Measurements from ENCODE around the gene TTLL11.

The TTLL11 gene

DNA sequence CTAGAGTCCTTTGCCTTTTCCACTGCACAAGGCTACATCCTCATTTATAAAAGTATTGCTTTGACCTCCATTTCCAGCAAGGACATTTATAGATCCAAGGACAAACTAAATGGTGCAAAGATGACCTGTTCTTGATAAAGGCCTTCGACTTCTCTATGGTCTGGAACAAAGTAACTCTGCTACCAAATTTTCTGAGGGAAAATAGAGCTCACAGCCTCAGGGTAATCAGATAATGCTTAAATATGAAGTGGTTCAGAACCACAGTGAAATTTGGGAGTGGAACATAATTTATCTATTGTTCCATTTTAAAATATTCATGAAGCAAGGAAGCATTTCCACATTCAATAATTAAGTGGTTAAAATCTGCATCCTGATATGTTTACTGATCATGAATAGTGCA is 137.5 kb downstream of the TTLL11 start:
- no peak overlapping the region for H3K27ac ChIP-seq (ENCODE audit: low read depth, low read length)
- TF ChIP-seq EZH2phosphoT487 (IDR thresholded peaks at IDR 0.05; ENCODE audit: borderline replicate concordance, low read length): no peak
- TF ChIP-seq, protein P1, sequence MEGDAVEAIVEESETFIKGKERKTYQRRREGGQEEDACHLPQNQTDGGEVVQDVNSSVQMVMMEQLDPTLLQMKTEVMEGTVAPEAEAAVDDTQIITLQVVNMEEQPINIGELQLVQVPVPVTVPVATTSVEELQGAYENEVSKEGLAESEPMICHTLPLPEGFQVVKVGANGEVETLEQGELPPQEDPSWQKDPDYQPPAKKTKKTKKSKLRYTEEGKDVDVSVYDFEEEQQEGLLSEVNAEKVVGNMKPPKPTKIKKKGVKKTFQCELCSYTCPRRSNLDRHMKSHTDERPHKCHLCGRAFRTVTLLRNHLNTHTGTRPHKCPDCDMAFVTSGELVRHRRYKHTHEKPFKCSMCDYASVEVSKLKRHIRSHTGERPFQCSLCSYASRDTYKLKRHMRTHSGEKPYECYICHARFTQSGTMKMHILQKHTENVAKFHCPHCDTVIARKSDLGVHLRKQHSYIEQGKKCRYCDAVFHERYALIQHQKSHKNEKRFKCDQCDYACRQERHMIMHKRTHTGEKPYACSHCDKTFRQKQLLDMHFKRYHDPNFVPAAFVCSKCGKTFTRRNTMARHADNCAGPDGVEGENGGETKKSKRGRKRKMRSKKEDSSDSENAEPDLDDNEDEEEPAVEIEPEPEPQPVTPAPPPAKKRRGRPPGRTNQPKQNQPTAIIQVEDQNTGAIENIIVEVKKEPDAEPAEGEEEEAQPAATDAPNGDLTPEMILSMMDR (IDR thresholded peaks at IDR 0.05; ENCODE audit: low read depth, low read length, poor library complexity, severe bottlenecking): no peak
- H3K9me3 ChIP-seq (ENCODE audit: control insufficient read depth, insufficient read depth, low read length): no peaks in the 10 kb centered on the region
- no peaks in the 10 kb centered on the region for H3K36me3 ChIP-seq (ENCODE audit: control insufficient read depth, low read length)
- 0 out of 2 replicates have a peak, but pooled peaks cover 2% of the 10 kb centered on the region for H3F3A ChIP-seq (ENCODE audit: control insufficient read depth, insufficient read depth)
- H3K9me2 ChIP-seq (replicated peaks; ENCODE audit: control insufficient read depth, low read length): no peaks in the 10 kb centered on the region
- H3K27me3 ChIP-seq (ENCODE audit: control insufficient read depth, low read length): no peaks in the 10 kb centered on the region
- H3K4me2 ChIP-seq (ENCODE audit: low read length): no peak overlapping the region
- H3K79me2 ChIP-seq (ENCODE audit: control insufficient read depth, low read length): no peaks in the 10 kb centered on the region
- peaks cover 29% of the 10 kb centered on the region for H3K4me1 ChIP-seq (ENCODE audit: control insufficient read depth, low read length)
- no peaks in the 10 kb centered on the region for H4K20me1 ChIP-seq (ENCODE audit: control insufficient read depth, insufficient read depth, low read depth, low read length)
- no peak overlapping the region for H3K4me3 ChIP-seq (ENCODE audit: low read length)

DNA sequence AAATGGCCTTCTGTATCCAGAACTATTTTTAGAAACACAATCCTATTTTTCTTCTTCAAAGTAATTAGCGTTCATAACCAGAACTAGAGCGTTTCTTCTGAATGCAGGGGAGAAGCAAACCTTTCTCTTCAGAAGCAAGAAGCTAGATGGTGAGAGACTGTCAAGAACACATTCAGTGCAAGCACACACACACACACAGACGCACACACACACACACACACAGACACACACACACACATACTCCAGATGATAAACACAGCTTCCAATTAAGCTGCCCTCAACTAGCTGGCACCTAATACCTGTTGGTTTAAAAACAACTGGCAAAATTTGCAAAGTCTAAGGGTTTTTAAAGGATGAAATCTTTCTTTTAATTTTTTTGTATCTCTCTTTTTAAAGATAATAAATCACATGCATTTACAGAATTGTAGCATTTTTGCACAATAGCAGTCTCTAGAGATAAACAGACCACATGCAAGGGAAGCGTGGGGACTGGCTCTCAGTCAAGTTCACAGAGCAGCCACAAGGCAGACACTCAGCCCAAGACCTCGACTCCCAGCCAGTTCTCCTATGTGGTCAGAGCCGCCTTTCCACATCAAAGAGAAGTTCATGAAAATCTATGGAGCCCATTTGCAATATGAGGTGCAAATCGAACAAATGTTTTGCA is 138.5 kb downstream of the TTLL11 start:
- no peak overlapping the region for H3K4me2 ChIP-seq (ENCODE audit: low read length)
- no peaks in the 10 kb centered on the region for H3K36me3 ChIP-seq (ENCODE audit: control insufficient read depth, low read length)
- H3K27me3 ChIP-seq (ENCODE audit: control insufficient read depth, low read length): no peaks in the 10 kb centered on the region
- H3K79me2 ChIP-seq (ENCODE audit: control insufficient read depth, low read length): no peaks in the 10 kb centered on the region
- H4K20me1 ChIP-seq (ENCODE audit: control insufficient read depth, insufficient read depth, low read depth, low read length): no peaks in the 10 kb centered on the region
- no peak overlapping the region for H3K27ac ChIP-seq (ENCODE audit: low read depth, low read length)
- TF ChIP-seq EZH2phosphoT487 (IDR thresholded peaks at IDR 0.05; ENCODE audit: borderline replicate concordance, low read length): no peak
- H3K9me2 ChIP-seq (replicated peaks; ENCODE audit: control insufficient read depth, low read length): no peaks in the 10 kb centered on the region
- no peak overlapping the region for H3K4me3 ChIP-seq (ENCODE audit: low read length)
- no peaks in the 10 kb centered on the region for H3K9me3 ChIP-seq (ENCODE audit: control insufficient read depth, insufficient read depth, low read length)
- H3F3A ChIP-seq (ENCODE audit: control insufficient read depth, insufficient read depth): 0 out of 2 replicates have a peak, but pooled peaks cover 2% of the 10 kb centered on the region
- H3K4me1 ChIP-seq (ENCODE audit: control insufficient read depth, low read length): peaks cover 38% of the 10 kb centered on the region

DNA sequence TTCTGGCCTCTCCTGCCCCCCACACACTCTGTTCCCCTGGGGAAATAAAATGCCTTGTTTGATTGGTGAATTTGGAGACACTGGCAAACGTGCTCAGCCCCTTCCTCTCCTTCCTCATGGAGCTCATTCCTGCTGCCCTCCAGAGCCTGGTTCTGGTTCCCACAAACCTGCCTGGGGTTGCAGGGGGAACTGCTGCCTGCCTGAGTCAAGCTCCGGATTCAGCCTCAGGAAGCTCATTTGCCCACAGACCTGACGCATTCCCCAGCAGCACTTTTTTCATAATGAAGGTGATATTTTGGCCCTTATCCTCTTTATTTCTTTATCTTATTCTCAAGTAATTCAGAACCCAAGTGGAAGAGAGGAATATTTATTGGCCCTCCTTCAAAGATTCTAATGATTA is 140.5 kb downstream of the TTLL11 start:
- no peaks in the 10 kb centered on the region for H4K20me1 ChIP-seq (ENCODE audit: control insufficient read depth, insufficient read depth, low read depth, low read length)
- H3K4me3 ChIP-seq (ENCODE audit: low read length): no peak overlapping the region
- no peak overlapping the region for H3K4me2 ChIP-seq (ENCODE audit: low read length)
- no peaks in the 10 kb centered on the region for H3K9me2 ChIP-seq (replicated peaks; ENCODE audit: control insufficient read depth, low read length)
- no peaks in the 10 kb centered on the region for H3K27me3 ChIP-seq (ENCODE audit: control insufficient read depth, low read length)
- no peak overlapping the region for H3K27ac ChIP-seq (ENCODE audit: low read depth, low read length)
- no peaks in the 10 kb centered on the region for H3K79me2 ChIP-seq (ENCODE audit: control insufficient read depth, low read length)
- peaks cover 56% of the 10 kb centered on the region for H3K4me1 ChIP-seq (ENCODE audit: control insufficient read depth, low read length)
- H3K9me3 ChIP-seq (ENCODE audit: control insufficient read depth, insufficient read depth, low read length): no peaks in the 10 kb centered on the region
- H3K36me3 ChIP-seq (ENCODE audit: control insufficient read depth, low read length): no peaks in the 10 kb centered on the region
- TF ChIP-seq EZH2phosphoT487 (IDR thresholded peaks at IDR 0.05; ENCODE audit: borderline replicate concordance, low read length): no peak
- H3F3A ChIP-seq (ENCODE audit: control insufficient read depth, insufficient read depth): peaks cover 9% of the 10 kb centered on the region

DNA sequence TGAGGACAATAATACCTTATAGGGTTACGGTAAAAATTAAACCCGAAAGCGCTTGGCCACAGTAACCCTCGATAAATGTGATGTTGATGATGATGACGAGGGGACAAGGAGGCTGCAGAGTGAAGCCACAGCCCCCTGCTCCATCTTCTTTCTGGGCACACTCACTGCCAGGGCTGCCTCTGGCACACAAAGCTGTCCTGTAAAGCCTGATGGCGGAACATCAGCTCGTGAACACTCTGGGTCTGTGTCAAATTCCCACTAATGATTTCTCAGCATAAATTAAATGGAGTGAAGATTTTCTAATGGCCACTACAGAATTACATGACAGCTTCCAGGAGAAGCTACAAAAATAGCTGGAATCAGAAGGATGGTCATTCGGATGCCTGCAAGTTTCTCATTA is 142.2 kb downstream of the TTLL11 start:
- Histone ChIP-seq H3F3A (ENCODE audit: control insufficient read depth, insufficient read depth) (peaks cover 21% of the 10 kb centered on the region), H3K79me2 (ENCODE audit: control insufficient read depth, low read length) (no peaks in the 10 kb centered on the region), H3K4me3 (ENCODE audit: low read length) (no peak overlapping the region), H3K4me2 (ENCODE audit: low read length) (no peak overlapping the region), H3K4me1 (ENCODE audit: control insufficient read depth, low read length) (peaks cover 69% of the 10 kb centered on the region), H4K20me1 (ENCODE audit: control insufficient read depth, insufficient read depth, low read depth, low read length) (no peaks in the 10 kb centered on the region), H3K27me3 (ENCODE audit: control insufficient read depth, low read length) (no peaks in the 10 kb centered on the region), H3K9me3 (ENCODE audit: control insufficient read depth, insufficient read depth, low read length) (no peaks in the 10 kb centered on the region), H3K27ac (ENCODE audit: low read depth, low read length) (no peak overlapping the region), H3K36me3 (ENCODE audit: control insufficient read depth, low read length) (no peaks in the 10 kb centered on the region), H3K9me2 (replicated peaks; ENCODE audit: control insufficient read depth, low read length) (no peaks in the 10 kb centered on the region)
- TF ChIP-seq, protein P1 (IDR thresholded peaks at IDR 0.05; ENCODE audit: low read depth, low read length, poor library complexity, severe bottlenecking): no peak
- TF ChIP-seq EZH2phosphoT487 (IDR thresholded peaks at IDR 0.05; ENCODE audit: borderline replicate concordance, low read length): no peak

All from DOHH2 (cell line).